ENCODE data around the gene ANTXR2. TPM values are rescaled to one million over a fixed set of nuclear protein-coding genes. Genes with fewer than 3 reads are reported as not detected.
A peak's percentile ranks its signal among the peaks of the same experiment; 100 is the strongest.

The ANTXR2 gene
- total and polyA plus RNA-seq, 12 donors, result 9.9 to 68.4 (median 49.2) TPM

GRCh38 chr4:80011636-80012236 is 61.3 kb downstream of the ANTXR2 start:
- intact Hi-C loops (cut with DNase I), result no loop called here
- peaks cover 3 to 51% (median 12%) of the 10 kb centered on the region in 9 donors for H3K4me1 ChIP-seq
- 68 to 73% methylated on average over 3 of the region's 3 CpGs for WGBS, 2 donors
- DNase-seq, result no peak
- no peaks in the 10 kb centered on the region for H3K9me3 ChIP-seq
- ATAC-seq, result peak in 1 of 8 donors; percentile 38
- no peak for TF ChIP-seq CTCF (IDR thresholded peaks at IDR 0.05)
- peak overlapping the region in 3 of 10 donors; percentile 4 to 38 (median 24) for H3K27ac ChIP-seq
- H3K4me3 ChIP-seq, result no peak overlapping the region
- H3K36me3 ChIP-seq, result peaks cover 0 to 55% (median 4%) of the 10 kb centered on the region in 9 donors
- no peaks in the 10 kb centered on the region for H3K27me3 ChIP-seq

GRCh38 chr4:80010316-80010715 is 62.7 kb downstream of the ANTXR2 start:
- H3K27ac ChIP-seq, result no peak overlapping the region
- no peak for DNase-seq
- peaks cover 0 to 55% (median 4%) of the 10 kb centered on the region in 9 donors for H3K36me3 ChIP-seq
- no peaks in the 10 kb centered on the region for H3K9me3 ChIP-seq
- TF ChIP-seq CTCF (IDR thresholded peaks at IDR 0.05), result no peak
- no peaks in the 10 kb centered on the region for H3K27me3 ChIP-seq
- intact Hi-C loops (cut with DNase I), result no loop called here
- no peak overlapping the region for H3K4me3 ChIP-seq
- peaks cover 3 to 51% (median 20%) of the 10 kb centered on the region in 9 donors for H3K4me1 ChIP-seq
- ATAC-seq, result no peak

- Histone ChIP-seq H3K27me3 (no peaks in the 10 kb centered on the region), H3K4me3 (no peak overlapping the region), H3K27ac (no peak overlapping the region), H3K9me3 (peaks cover 0 to 3% (median 1%) of the 10 kb centered on the region in 11 donors), H3K36me3 (peaks cover 0 to 54% (median 4%) of the 10 kb centered on the region in 9 donors), H3K4me1 (peaks cover 3 to 51% (median 20%) of the 10 kb centered on the region in 9 donors)
- no peak for DNase-seq
- ATAC-seq, result no peak
- TF ChIP-seq CTCF (IDR thresholded peaks at IDR 0.05), result no peak
- intact Hi-C loops (cut with DNase I), result no loop called here
These were observed 63.2 kb downstream of the ANTXR2 start for GRCh38 chr4:80009806-80010205.

GRCh38 chr4:80008971-80009370 is 64.1 kb downstream of the ANTXR2 start:
- no peak for DNase-seq
- Histone ChIP-seq H3K4me1 (peaks cover 3 to 51% (median 20%) of the 10 kb centered on the region in 9 donors), H3K4me3 (no peak overlapping the region), H3K9me3 (peaks cover 0 to 11% (median 10%) of the 10 kb centered on the region in 11 donors), H3K27ac (no peak overlapping the region), H3K36me3 (peaks cover 0 to 54% (median 7%) of the 10 kb centered on the region in 9 donors), H3K27me3 (no peaks in the 10 kb centered on the region)
- no peak for ATAC-seq
- WGBS, 2 donors, result 0 to 98% methylated on average over 1 of the region's 1 CpG
- intact Hi-C loops (cut with DNase I), result no loop called here
- no peak for TF ChIP-seq CTCF (IDR thresholded peaks at IDR 0.05)

Measured in heart right ventricle (tissue), 16 donors.